HCT116 (cell line): Measurements from ENCODE around the gene LRP2BP. TPM values are rescaled to one million over a fixed set of nuclear protein-coding genes. Genes with fewer than 3 reads are reported as not detected.

Source experiments
- ATAC-seq: fragments of 200-7000 bp; cut with Tn5 transposase; 2 replicates; pipeline ENCODE4 v1.9.1; 2020; ENCODE audit warnings: mild to moderate bottlenecking, moderate library complexity
- BruUV-seq: library from RNA; stranded (reverse); fragments of 400-500 nt; replicated peaks from 2 replicates; lab custom pipeline; 2021; lab: Mats Ljungman, UMichigan
- CTCF ChIA-PET: fragments of 300-600 bp; sonication (Branson Sonifier 250); formaldehyde crosslinking; loops from one replicate; lab custom pipeline; 2021; ENCODE audit warnings: antibody characterized with exemption; lab: Charles Lee
- POLR2A ChIA-PET: fragments of 300-600, 350-600 bp; sonication (Branson Sonifier 250); formaldehyde crosslinking; loops from one replicate; lab custom pipeline; 2021; ENCODE audit warnings: antibody characterized with exemption; lab: Charles Lee
- RAD21 ChIA-PET, 2 experiments: fragments of 300-600 bp; sonication (Branson Sonifier 250); formaldehyde crosslinking; loops; one replicate each; lab custom pipeline; 2023; ENCODE audit warnings: low total read pairs in 2 of 2; ENCODE audit not compliant: uncharacterized antibody in 2 of 2, unreplicated experiment in 2 of 2, low non-redundant PET in 1 of 2; lab: Charles Lee
- DNase-seq: peaks from one replicate; pipeline ENCODE4 v3.0.0-alpha.2; 2010; ENCODE audit warnings: low read depth, low spot score
- H2AFZ ChIP-seq: fragments of 200-600 bp; shearing (Covaris generic), sonication (generic); 2 replicates; pipeline ENCODE4 v1.6.1; 2017; ENCODE audit warnings: low read depth, mixed run types, mixed read lengths, antibody characterized with exemption, low read length; ENCODE audit not compliant: poor library complexity, severe bottlenecking
- H3K27ac ChIP-seq: 2 replicates; pipeline ENCODE4 v1.5.1; 2012; ENCODE audit warnings: low read depth, low read length
- H3K27me3 ChIP-seq: fragments of 200-600 bp; sonication (generic); 2 replicates; pipeline ENCODE4 v1.6.1; 2016; ENCODE audit warnings: mixed run types, low read length, mixed read lengths; ENCODE audit not compliant: insufficient read depth
- H3K36me3 ChIP-seq, 2 experiments: fragments of 200-500 bp in 1 of 2; fragments of 200-600 bp in 1 of 2; sonication (Bioruptor generic) in 1 of 2; sonication (generic) in 1 of 2; 2 replicates each; pipeline versions ENCODE4 v1.5.1 to v1.6.1; 2014 to 2016; ENCODE audit warnings: low read length in 2 of 2, inconsistent platforms in 1 of 2, mixed read lengths in 1 of 2, mixed run types in 1 of 2; ENCODE audit not compliant: insufficient read depth in 2 of 2, control insufficient read depth in 1 of 2
- H3K4me1 ChIP-seq, 2 experiments: fragments of 200-600 bp in 1 of 2; sonication (generic) in 1 of 2; 2 replicates each; pipeline versions ENCODE4 v1.5.1 to v1.6.1; 2012 to 2017; ENCODE audit warnings: low read length in 2 of 2, inconsistent platforms in 1 of 2, mild to moderate bottlenecking in 1 of 2, mixed read lengths in 1 of 2, mixed run types in 1 of 2, moderate library complexity in 1 of 2; ENCODE audit not compliant: insufficient read depth in 2 of 2, control insufficient read depth in 1 of 2
- H3K4me2 ChIP-seq: fragments of 200-600 bp; sonication (generic); 2 replicates; pipeline ENCODE4 v1.6.1; 2017; ENCODE audit warnings: mixed run types, low read length, mixed read lengths
- H3K4me3 ChIP-seq, 2 experiments: fragments of 200-600 bp in 1 of 2; sonication (generic) in 1 of 2; replicated peaks in 1 of 2; 2 replicates each; pipeline ENCODE4 v1.5.1; 2011 to 2016; ENCODE audit warnings: low read length in 2 of 2, control low read depth in 1 of 2, low read depth in 1 of 2, mild to moderate bottlenecking in 1 of 2, mixed read lengths in 1 of 2, mixed run types in 1 of 2
- H3K79me2 ChIP-seq: fragments of 200-600 bp; sonication (generic); 2 replicates; pipeline ENCODE4 v1.6.1; 2017; ENCODE audit warnings: mild to moderate bottlenecking, mixed run types, low read length, moderate library complexity, mixed read lengths; ENCODE audit not compliant: insufficient read depth
- H3K9ac ChIP-seq: fragments of 200-600 bp; sonication (generic); 2 replicates; pipeline ENCODE4 v1.6.1; 2016; ENCODE audit warnings: low read length, mixed read lengths
- H3K9me2 ChIP-seq: fragments of 200-600 bp; sonication (generic), shearing (Covaris generic); 2 replicates; pipeline ENCODE4 v1.6.1; 2017; ENCODE audit warnings: mixed run types, mild to moderate bottlenecking, moderate library complexity; ENCODE audit not compliant: insufficient read depth
- H3K9me3 ChIP-seq, 2 experiments: fragments of 200-500 bp in 1 of 2; fragments of 200-600 bp in 1 of 2; sonication (Bioruptor generic) in 1 of 2; sonication (generic) in 1 of 2; 2 replicates each; pipeline ENCODE4 v1.6.1; 2014 to 2017; ENCODE audit warnings: low read length in 2 of 2, mixed read lengths in 2 of 2, inconsistent platforms in 1 of 2, low read depth in 1 of 2, mild to moderate bottlenecking in 1 of 2, mixed run types in 1 of 2, moderate library complexity in 1 of 2; ENCODE audit not compliant: control insufficient read depth in 1 of 2, insufficient read depth in 1 of 2
- H4K20me1 ChIP-seq: fragments of 200-600 bp; sonication (generic), shearing (Covaris generic); 2 replicates; pipeline ENCODE4 v1.6.1; 2017; ENCODE audit warnings: mixed run types, mild to moderate bottlenecking, moderate library complexity; ENCODE audit not compliant: insufficient read depth
- CBX3 ChIP-seq: IDR thresholded peaks from 2 replicates; pipeline ENCODE4 v1.6.1; 2012; ENCODE audit warnings: low read depth
- EGR1 ChIP-seq: IDR thresholded peaks from 2 replicates; pipeline ENCODE4 v1.6.1; 2012; ENCODE audit warnings: low read depth
- EZH2phosphoT487 ChIP-seq: fragments of 200-600 bp; IDR thresholded peaks from 2 replicates; pipeline ENCODE4 v1.6.1; 2018; ENCODE audit warnings: antibody characterized with exemption, borderline replicate concordance
- FOSL1 ChIP-seq: IDR thresholded peaks from 2 replicates; pipeline ENCODE4 v1.6.1; 2012; ENCODE audit warnings: low read depth
- JUND ChIP-seq: IDR thresholded peaks from 2 replicates; pipeline ENCODE4 v1.6.1; 2012
- POLR2A ChIP-seq: IDR thresholded peaks from 2 replicates; pipeline ENCODE4 v1.7.0; 2011; ENCODE audit warnings: borderline replicate concordance; ENCODE audit not compliant: insufficient read depth, insufficient read length; ENCODE audit errors: extremely low read depth
- SIN3A ChIP-seq: IDR thresholded peaks from 2 replicates; pipeline ENCODE4 v1.6.1; 2012; ENCODE audit warnings: low read depth
- SRF ChIP-seq: IDR thresholded peaks from 2 replicates; pipeline ENCODE4 v1.6.1; 2012; ENCODE audit warnings: low read depth
- YY1 ChIP-seq: IDR thresholded peaks from 2 replicates; pipeline ENCODE4 v1.6.1; 2011; ENCODE audit warnings: low read length, low read depth, moderate library complexity, mild to moderate bottlenecking; ENCODE audit not compliant: insufficient replicate concordance; ENCODE audit errors: extremely low read depth
- ZNF274 ChIP-seq: fragments of 200-500 bp; sonication (Bioruptor generic); IDR thresholded peaks from 2 replicates; pipeline ENCODE4 v1.6.1; 2014; ENCODE audit warnings: mild to moderate bottlenecking, low read depth, low read length, inconsistent platforms
- intact Hi-C: fragments of 100-400 bp; cut with micrococcal nuclease; formaldehyde crosslinking; loops from 2 replicates; pipeline ENCODE4 v1.10.0; 2022
- total RNA-seq: library from RNA; stranded (reverse); gene quantifications from one replicate; pipeline ENCODE4 v1.2.1, GENCODE V29; 2021; ENCODE audit not compliant: unreplicated experiment
- TF ChIP-seq, protein P1 (sequence below): IDR thresholded peaks from 2 replicates; pipeline ENCODE4 v1.6.1; 2012
- TF ChIP-seq, protein P2 (sequence below): IDR thresholded peaks from 2 replicates; pipeline ENCODE4 v1.6.1; 2011; ENCODE audit warnings: mild to moderate bottlenecking, low read length, moderate library complexity; ENCODE audit not compliant: insufficient replicate concordance; ENCODE audit errors: extremely low read depth
- TF ChIP-seq, protein P3 (sequence below): IDR thresholded peaks from 2 replicates; pipeline ENCODE4 v1.6.1; 2012

LRP2BP gene
- total RNA-seq, 1 experiment from 2014 or later: 2.9 TPM

DNA sequence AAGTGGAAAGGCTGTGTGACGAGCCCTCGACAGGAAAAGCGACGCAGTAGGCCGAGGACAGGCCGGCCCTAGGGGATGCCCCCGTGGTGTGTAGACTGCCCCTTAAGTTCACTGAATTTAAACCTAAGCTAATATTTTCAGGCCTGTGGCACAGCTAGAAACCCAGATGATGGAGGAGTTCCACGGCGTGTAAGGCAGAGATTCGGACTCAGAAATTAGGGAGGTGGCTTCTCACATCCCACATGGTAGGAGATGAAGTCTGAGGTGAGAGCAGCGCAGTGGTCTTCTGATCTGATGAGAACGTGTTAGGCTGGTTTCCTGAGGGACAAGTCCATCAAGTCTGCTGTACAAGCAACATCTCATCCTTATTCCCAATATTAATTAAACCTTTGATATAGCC is 7.8 kb downstream of the LRP2BP start:
- H3K4me2 ChIP-seq: no peak overlapping the region

DNA sequence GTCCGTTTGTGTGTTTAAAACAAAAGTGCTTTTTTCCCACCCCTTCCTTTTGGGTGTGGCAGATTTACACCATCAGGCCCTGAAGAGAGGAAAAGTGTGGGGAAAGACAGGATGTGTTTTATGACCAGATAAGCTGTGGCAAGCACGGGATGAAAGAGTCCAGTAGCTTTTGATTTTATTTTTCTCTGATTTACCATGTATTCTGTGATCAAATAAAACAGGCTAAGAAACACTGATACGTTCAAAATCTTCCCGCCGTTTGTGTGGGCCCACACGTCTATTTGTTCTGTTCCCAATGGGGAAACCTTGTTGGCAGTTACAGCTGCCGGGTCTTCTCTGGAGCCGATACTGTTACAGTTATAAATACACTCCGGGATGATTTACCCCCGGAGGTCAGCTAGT is 10.8 kb downstream of the LRP2BP start:
- BruUV-seq: no TSS peak
- intact Hi-C loops: no loop called here
- no peak overlapping the region for H3K4me2 ChIP-seq

More for the DNA sequence above, 7.8 kb downstream of the LRP2BP start:
- Histone ChIP-seq H3K9ac (no peak overlapping the region), H3K4me1 (peaks cover 5 to 7% of the 10 kb centered on the region in 2 experiments; a peak in 2 of 4 replicates), H3K79me2 (no peaks in the 10 kb centered on the region), H3K9me2 (no peaks in the 10 kb centered on the region), H3K4me3 (no peak overlapping the region), H3K9me3 (no peaks in the 10 kb centered on the region), H3K27ac (no peak overlapping the region), H2AFZ (no peak overlapping the region), H3K27me3 (no peaks in the 10 kb centered on the region), H4K20me1 (no peaks in the 10 kb centered on the region), H3K36me3 (no peaks in the 10 kb centered on the region)
- RAD21 ChIA-PET: no interaction called here
- CTCF ChIA-PET: no interaction called here
- TF ChIP-seq POLR2A (no peak), EGR1 (no peak), FOSL1 (no peak)
- POLR2A ChIA-PET: no interaction called here
- no peak for ATAC-seq
- intact Hi-C loops: no loop called here
- no peak for DNase-seq
- no TSS peak for BruUV-seq

More for the DNA sequence above, 10.8 kb downstream of the LRP2BP start:
- no peak overlapping the region for H3K27ac ChIP-seq
- TF ChIP-seq SRF (no peak), ZNF274 (no peak), YY1 (no peak), FOSL1 (no peak), SIN3A (no peak), EZH2phosphoT487 (no peak), CBX3 (no peak), JUND (no peak), EGR1 (no peak)
- TF ChIP-seq, protein P1, sequence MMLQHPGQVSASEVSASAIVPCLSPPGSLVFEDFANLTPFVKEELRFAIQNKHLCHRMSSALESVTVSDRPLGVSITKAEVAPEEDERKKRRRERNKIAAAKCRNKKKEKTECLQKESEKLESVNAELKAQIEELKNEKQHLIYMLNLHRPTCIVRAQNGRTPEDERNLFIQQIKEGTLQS: no peak
- TF ChIP-seq, protein P2, sequence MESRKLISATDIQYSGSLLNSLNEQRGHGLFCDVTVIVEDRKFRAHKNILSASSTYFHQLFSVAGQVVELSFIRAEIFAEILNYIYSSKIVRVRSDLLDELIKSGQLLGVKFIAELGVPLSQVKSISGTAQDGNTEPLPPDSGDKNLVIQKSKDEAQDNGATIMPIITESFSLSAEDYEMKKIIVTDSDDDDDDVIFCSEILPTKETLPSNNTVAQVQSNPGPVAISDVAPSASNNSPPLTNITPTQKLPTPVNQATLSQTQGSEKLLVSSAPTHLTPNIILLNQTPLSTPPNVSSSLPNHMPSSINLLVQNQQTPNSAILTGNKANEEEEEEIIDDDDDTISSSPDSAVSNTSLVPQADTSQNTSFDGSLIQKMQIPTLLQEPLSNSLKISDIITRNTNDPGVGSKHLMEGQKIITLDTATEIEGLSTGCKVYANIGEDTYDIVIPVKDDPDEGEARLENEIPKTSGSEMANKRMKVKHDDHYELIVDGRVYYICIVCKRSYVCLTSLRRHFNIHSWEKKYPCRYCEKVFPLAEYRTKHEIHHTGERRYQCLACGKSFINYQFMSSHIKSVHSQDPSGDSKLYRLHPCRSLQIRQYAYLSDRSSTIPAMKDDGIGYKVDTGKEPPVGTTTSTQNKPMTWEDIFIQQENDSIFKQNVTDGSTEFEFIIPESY: no peak
- TF ChIP-seq, protein P3, sequence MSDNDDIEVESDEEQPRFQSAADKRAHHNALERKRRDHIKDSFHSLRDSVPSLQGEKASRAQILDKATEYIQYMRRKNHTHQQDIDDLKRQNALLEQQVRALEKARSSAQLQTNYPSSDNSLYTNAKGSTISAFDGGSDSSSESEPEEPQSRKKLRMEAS: no peak
- TF ChIP-seq, all 23 proteins: peak for 0
- Histone ChIP-seq H3K36me3 (no peaks in the 10 kb centered on the region), H3K9me2 (no peaks in the 10 kb centered on the region), H2AFZ (no peak overlapping the region), H3K9me3 (no peaks in the 10 kb centered on the region), H3K79me2 (no peaks in the 10 kb centered on the region), H3K4me3 (no peak overlapping the region), H3K27me3 (no peaks in the 10 kb centered on the region), H3K9ac (no peak overlapping the region), H4K20me1 (no peaks in the 10 kb centered on the region), H3K4me1 (peaks cover 5 to 7% of the 10 kb centered on the region in 2 experiments; a peak in 2 of 4 replicates)
- no peak for DNase-seq
- POLR2A ChIA-PET: no interaction called here
- RAD21 ChIA-PET: no interaction called here
- CTCF ChIA-PET: no interaction called here
- no peak for ATAC-seq
